C1 segment of cervical spinal cord (tissue), 14 donors: ENCODE data around the gene L3MBTL2.
"Not testable (repeated sequence)": the region's sequence is repeated elsewhere in the genome, so short reads cannot be mapped to it uniquely, and the experiment has no call there.

ENCODE experiments used
- DNase-seq, 14 donors: peaks; one replicate each; lab custom pipeline; 2025; lab: John Stamatoyannopoulos, UW

L3MBTL2 gene

DNA sequence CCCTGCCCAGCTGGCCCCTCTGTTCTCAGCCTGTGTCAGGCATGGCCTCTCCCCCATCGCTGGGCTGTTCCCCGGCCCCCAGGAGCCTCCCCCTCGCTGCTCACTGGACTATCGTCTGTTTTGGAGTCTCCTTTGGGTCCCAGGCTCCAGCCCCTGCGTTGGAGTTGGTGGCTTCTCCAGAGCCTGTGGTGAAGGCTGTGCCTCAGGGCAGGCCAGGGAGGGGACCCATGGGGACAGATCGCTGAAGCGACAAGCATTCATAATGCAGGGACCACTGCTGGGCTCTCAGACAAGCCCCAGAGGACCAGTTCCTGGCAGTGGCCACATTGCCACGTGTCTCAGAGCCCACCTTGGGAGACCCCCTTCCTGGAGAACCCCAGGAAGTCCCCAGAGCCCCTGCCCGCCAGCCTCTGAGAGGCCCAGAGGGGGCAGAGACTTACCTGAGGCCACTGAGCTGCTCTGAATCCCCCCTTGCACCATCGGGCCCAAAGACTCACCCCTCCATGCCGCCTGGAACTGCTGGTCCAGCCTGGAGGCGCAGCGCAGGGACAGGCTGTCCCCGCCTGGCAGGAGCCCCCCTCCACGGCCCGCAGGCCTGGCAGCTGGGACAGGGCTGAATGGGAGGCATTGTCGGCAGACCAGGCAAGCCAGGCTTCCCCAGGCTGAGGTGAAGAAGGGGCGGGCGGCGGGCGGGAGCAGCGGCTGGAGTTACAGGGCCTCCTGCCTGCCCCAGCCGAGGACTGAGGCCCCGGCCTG lies 35.4 kb downstream of the L3MBTL2 start, which contains the start of gene CHADL:
CHADL (minus strand) TSS at position 555 of the 756 bp plus-strand sequence; CDS start at position 505, 50 bp downstream.
- DNase-seq, result peak in 13 of 14 donors; percentile 52 to 97 (median 87)

GRCh38 chr22:41241133-41241676 lies 36.1 kb downstream of the L3MBTL2 start:
- no peak for DNase-seq

DNA sequence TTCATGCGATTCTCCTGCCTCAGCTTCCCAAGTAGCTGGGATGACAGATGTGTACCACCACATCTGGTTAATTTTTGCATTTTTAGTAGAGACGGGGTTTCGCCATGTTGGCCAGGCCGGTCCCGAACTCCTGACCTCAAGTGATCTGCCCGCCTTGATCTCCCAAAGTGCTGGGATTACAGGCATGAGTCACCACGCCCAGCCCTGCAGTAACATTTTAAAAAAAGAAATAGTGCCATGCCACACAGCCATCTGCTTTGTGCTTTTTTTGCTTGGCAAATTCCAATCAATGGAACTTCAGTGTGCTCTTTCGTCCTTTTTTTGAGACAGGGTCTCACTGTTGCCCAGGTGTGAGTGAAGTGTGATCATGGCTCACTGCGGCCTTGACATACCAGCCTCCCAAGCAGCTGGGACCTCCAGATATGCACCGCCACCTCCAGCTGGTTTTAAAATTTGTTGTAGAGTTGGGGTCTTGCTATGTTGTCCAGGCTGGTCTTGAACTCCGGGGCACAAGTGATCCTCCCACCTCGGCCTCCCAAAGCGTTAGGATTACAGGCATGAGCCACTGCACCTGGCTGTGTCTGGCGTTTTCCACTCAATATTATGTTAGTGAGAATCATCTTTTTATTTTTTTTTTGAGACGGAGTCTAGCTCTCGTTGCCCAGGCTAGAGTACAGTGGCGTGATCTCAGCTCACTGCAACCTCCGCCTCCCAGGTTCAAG lies 37.4 kb downstream of the L3MBTL2 start:
- DNase-seq, result no peak

- no peak for DNase-seq
These were observed 38.2 kb downstream of the L3MBTL2 start for GRCh38 chr22:41243361-41243760.

DNA sequence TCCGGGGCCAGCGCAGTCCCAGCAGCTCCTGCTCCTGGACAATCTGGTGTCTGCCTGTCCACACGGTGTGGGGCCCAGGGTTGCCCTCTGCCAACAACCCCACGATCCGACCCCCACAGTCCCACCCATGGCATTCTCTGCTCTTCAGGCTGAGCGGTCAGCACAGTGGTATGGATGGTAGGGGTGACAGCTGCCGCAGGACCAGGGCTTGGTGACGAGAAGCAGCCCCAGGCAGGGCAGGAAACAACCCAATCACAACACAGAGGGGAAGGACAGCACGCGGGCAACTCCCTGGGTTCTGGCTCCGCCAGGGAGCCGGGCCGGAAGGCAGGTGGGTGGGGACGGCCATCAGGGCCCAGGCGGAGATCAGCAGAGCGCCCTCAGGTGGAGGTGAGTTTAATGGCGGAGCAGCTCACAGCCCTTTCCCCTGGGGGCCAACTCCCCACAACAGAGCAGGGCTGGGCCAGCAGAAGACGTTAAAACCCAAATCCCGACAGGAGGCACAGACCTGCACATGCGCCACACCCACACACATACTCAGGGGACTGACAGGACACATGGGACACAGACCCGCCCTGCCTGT lies 40.9 kb downstream of the L3MBTL2 start:
- no peak for DNase-seq

GRCh38 chr22:41247703-41248102 lies 42.6 kb downstream of the L3MBTL2 start:
- peak in 8 of 14 donors; percentile 12 to 69 (median 30) for DNase-seq

- no peak for DNase-seq
These were observed 43.2 kb downstream of the L3MBTL2 start for GRCh38 chr22:41248314-41248713.

DNA sequence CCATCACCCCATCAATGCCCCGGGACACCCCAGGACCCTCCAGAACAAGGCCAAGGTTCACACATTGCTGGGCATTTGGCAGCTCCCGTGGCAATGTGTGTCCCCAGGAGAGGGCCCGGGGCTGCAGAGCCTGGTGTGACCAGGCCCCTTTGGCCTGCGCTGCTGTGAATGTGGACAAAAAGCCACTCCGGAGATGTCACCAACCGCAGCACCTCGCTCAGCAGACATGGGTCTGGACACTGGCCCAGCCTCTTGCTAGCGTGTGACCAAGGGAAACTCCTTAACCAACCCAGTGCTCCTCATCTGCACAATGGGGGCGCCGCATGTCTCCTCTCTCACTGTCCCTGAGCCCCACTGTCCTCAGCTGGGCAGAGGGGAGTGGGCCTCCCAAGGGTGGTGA lies 43.6 kb downstream of the L3MBTL2 start:
- DNase-seq, result no peak

GRCh38 chr22:41249442-41249841 lies 44.3 kb downstream of the L3MBTL2 start:
- no peak for DNase-seq

DNA sequence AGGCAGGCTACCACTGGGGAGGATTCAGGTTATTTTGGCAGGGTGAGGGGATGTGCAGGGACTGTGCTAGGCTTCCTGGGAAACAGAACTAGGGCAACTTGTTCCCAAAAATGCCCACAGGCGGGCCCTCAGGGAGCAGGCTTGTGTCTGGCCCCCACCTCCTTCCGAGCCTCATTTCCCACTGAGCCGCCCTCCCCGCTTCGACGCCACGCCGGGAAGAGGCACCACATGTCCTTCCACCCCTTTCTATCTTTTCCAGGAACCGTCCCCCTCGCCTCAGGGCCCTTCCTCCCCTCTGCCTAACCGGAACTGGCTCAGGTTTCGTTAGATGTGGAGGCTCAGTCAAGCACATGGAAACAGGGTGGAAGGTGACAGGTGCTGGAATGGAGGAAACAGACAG lies 45.0 kb downstream of the L3MBTL2 start:
- DNase-seq, result no peak

DNA sequence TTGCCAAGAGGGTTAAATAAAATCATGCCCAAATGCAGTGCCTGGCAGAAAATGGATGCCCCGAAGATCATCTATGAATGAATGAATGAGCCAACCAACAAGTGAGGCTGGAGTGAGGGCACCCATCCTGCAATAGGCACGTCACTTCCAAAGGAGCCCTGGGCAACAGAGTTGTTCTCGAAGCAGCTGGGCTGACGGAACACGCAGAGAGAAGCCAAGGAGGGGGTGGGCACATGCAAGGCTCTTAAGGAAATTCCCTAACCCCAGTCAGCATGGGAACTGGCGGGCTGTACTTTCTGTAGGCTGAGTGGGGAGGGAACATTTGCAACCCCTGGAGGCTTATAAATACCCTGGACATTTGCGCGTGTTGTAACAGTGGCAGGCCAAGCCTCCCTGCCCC lies 47.3 kb downstream of the L3MBTL2 start:
- DNase-seq, result peak in 1 of 14 donors; percentile 8

GRCh38 chr22:41254230-41254629 lies 49.1 kb downstream of the L3MBTL2 start:
- DNase-seq, result no peak

DNA sequence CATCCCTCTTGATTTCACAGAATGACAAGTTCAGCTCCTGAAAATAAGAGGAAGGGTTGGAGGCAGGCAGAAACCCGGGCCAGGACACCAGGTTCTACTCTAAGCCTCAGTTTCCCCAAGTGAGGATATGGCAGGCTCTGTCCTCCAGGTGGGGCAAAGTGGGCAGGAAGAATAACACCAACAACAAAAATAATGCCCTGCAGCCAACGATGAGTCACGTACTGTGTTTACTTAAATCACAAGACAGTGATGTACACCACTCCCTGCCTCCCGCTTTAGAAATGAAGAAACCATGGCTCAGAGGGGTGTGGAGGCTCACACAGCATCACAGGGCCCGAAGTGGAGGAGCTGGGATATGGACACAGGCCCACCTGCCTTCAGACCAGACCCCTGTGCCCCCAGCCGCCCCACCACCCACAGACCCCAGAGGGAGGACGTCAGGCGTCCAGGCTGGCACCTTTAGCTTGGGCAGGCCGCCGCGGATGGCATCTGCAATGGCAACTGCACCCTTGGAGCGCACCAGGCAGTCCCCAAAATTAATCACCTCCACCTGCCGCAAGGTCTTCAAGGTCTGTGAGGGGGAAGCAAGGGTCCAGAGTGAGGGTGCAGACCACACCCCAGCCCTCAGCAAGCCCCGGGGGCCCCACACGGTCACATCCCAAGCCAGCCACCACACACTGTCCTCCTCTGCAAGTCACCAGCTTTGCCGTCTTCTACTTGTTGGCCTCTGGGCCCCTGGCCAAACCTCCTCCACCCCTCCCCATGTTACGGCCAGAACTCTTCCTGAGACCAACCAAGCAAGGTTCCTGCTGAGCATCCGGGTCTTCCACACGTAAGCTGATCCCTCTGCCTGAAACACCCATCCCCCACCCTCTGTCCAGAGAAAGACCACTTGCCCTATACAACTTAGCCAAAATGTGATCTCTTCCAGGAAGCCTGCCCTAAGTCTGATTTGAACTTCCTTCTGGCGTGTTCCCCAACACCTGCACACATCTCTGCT lies 51.4 kb downstream of the L3MBTL2 start:
- DNase-seq, result no peak

- DNase-seq, result no peak
These were observed 52.6 kb downstream of the L3MBTL2 start for GRCh38 chr22:41257696-41258095.

DNA sequence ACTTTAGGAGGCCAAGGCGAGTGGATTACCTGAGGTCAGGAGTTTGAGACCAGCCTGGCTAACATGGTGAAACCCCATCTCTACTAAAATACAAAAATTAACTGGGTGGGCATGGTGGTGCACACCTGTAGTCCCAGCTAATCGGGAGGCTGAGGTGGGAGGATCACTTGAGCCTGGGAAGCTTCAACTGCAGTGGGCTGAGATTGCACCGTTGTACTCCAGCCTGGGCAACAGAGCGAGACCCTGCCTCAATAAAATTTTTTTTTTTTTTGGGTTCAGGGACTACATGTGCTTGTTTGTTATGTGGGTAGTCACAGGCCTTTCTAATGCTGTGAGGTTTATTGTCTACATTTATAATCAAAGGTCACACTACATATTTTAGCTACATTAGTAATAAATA lies 54.6 kb downstream of the L3MBTL2 start:
- DNase-seq, result not testable (repeated sequence)

DNA sequence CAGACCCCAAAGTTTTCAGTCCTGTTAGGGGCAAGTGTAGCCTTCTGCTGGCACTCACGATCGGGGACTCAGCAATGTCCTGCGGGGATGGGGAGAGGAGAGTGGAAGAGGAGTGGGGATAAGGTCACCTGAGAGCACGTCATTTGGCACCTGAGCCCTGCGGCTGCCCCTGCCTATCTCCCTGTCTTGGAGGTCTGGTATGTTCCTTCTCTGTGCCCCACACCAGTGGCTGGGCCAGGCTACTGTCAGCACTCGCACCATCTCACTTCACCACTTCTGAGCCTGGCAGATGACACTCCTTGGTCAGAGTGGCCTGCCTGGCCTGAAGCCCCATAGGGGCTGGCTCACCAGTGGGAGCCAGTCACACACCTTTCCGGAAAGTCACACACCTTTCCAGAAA lies 55.8 kb downstream of the L3MBTL2 start:
- DNase-seq, result no peak

DNA sequence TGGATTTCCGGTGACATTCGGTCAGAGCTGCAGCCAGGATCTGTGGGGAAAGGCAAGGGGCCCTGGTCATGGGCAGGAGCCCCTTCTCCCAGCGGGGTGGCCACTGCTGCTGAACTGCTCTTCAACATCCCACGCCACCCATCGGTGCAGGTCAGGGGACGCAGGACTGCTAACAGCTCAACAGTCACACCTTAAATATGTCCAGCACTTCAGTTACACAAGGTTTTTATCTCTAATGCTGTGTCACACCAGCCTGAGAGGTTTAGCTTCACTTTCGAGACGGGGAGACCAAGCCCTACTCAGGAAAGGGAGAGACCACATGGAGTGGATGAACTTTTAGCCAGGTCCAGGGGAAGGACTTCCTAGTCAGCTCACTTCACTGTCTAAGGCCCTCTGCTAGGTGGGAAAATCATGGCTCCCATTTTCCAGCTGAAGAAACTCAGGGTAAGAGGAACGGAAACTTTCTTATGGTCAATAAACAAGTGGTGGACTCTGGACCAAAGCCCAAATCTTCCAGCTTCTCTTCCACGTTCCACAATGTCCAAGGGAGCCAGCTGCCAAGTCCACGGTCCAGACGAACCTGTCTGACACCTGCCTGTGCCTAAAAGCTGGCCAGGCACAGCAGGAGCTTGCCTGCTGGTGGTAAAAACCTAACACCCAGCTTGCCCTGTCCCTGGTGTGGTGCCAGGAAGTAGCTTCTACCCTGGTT lies 56.6 kb downstream of the L3MBTL2 start:
- no peak for DNase-seq

- no peak for DNase-seq
These were observed 57.2 kb downstream of the L3MBTL2 start for GRCh38 chr22:41262250-41262765.

GRCh38 chr22:41263704-41264103 lies 58.6 kb downstream of the L3MBTL2 start:
- no peak for DNase-seq

- peak in 12 of 14 donors; percentile 18 to 84 (median 66) for DNase-seq
These were observed 59.4 kb downstream of the L3MBTL2 start for GRCh38 chr22:41264408-41264941.
